Kidney glomerular epithelial cell (primary cell): ENCODE data around the gene BOD1L2.

Experiments
- DNase-seq: peaks from one replicate; lab custom pipeline; 2025; lab: John Stamatoyannopoulos, UW

The BOD1L2 gene

GRCh38 chr18:57150081-57150480 lies 3.2 kb downstream of the BOD1L2 start:
- DNase-seq = no peak

GRCh38 chr18:57150828-57151227 lies 3.9 kb downstream of the BOD1L2 start:
- no peak for DNase-seq

GRCh38 chr18:57154191-57154830 lies 7.4 kb downstream of the BOD1L2 start:
- DNase-seq = no peak

GRCh38 chr18:57164401-57164800 lies 17.5 kb downstream of the BOD1L2 start:
- DNase-seq = no peak

GRCh38 chr18:57167617-57168308 lies 20.9 kb downstream of the BOD1L2 start:
- no peak for DNase-seq

GRCh38 chr18:57171026-57171425 lies 24.1 kb downstream of the BOD1L2 start:
- DNase-seq = no peak

GRCh38 chr18:57175532-57175931 lies 28.6 kb downstream of the BOD1L2 start:
- DNase-seq = no peak

- DNase-seq = no peak
Measured at GRCh38 chr18:57185434-57185833, 38.5 kb downstream of the BOD1L2 start.

GRCh38 chr18:57188851-57189557 lies 42.1 kb downstream of the BOD1L2 start:
- no peak for DNase-seq

GRCh38 chr18:57190026-57190425 lies 43.1 kb downstream of the BOD1L2 start:
- DNase-seq = no peak

GRCh38 chr18:57194070-57194469 lies 47.2 kb downstream of the BOD1L2 start:
- DNase-seq = no peak

- no peak for DNase-seq
Measured at GRCh38 chr18:57194622-57195021, 47.7 kb downstream of the BOD1L2 start.

GRCh38 chr18:57195341-57195740 lies 48.5 kb downstream of the BOD1L2 start:
- no peak for DNase-seq

GRCh38 chr18:57197261-57197660 lies 50.4 kb downstream of the BOD1L2 start:
- no peak for DNase-seq

GRCh38 chr18:57198073-57198472 lies 51.2 kb downstream of the BOD1L2 start:
- DNase-seq = no peak
